GM10248 (cell line): ENCODE results near the gene LRRC26.

Source experiments
- CTCF ChIA-PET: fragments of 300-600 bp; sonication (Branson Sonifier 250); formaldehyde crosslinking; extraction: SDS; loops from one replicate; lab custom pipeline; 2021; ENCODE audit warnings: antibody characterized with exemption; lab: Yijun Ruan, JAX
- POLR2A ChIA-PET: fragments of 350-650 bp; sonication (Branson Sonifier 250); formaldehyde crosslinking; extraction: SDS; loops from one replicate; lab custom pipeline; 2020; ENCODE audit warnings: antibody characterized with exemption; lab: Yijun Ruan, JAX
- DNase-seq: peaks from one replicate; pipeline ENCODE4 v3.0.0; 2012; ENCODE audit errors: extremely low spot score
- TF ChIP-seq, protein P1 (sequence below): IDR thresholded peaks from 2 replicates; pipeline ENCODE4 v1.5.1; 2012; ENCODE audit warnings: mild to moderate bottlenecking, low read depth; ENCODE audit errors: extremely low read depth, missing control alignments, control extremely low read depth

Gene LRRC26

GRCh38 chr9:137179761-137180160 is 9.9 kb upstream of the LRRC26 start:
- ChIA-PET POLR2A (interaction anchor here (0.7 kb wide), 1 partner anchor 29 kb away, joined by 3 read pairs; no protein-coding TSS in a partner anchor), CTCF (interaction anchor here (1.3 to 1.9 kb wide), 2 partner anchors 19 to 57 kb away, joined by 3 to 6 read pairs; no protein-coding TSS in a partner anchor)
- DNase-seq, result no peak
- TF ChIP-seq, protein P1, sequence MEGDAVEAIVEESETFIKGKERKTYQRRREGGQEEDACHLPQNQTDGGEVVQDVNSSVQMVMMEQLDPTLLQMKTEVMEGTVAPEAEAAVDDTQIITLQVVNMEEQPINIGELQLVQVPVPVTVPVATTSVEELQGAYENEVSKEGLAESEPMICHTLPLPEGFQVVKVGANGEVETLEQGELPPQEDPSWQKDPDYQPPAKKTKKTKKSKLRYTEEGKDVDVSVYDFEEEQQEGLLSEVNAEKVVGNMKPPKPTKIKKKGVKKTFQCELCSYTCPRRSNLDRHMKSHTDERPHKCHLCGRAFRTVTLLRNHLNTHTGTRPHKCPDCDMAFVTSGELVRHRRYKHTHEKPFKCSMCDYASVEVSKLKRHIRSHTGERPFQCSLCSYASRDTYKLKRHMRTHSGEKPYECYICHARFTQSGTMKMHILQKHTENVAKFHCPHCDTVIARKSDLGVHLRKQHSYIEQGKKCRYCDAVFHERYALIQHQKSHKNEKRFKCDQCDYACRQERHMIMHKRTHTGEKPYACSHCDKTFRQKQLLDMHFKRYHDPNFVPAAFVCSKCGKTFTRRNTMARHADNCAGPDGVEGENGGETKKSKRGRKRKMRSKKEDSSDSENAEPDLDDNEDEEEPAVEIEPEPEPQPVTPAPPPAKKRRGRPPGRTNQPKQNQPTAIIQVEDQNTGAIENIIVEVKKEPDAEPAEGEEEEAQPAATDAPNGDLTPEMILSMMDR, result no peak

- TF ChIP-seq, protein P1, result no peak
- CTCF ChIA-PET, result interaction anchor here (1.3 kb wide), 1 partner anchor 57 kb away, joined by 3 read pairs; no protein-coding TSS in a partner anchor
- POLR2A ChIA-PET, result no interaction called here
Measured at GRCh38 chr9:137178939-137179630, 9.2 kb upstream of the LRRC26 start.

GRCh38 chr9:137178201-137178938 is 8.5 kb upstream of the LRRC26 start:
- no peak for DNase-seq
- ChIA-PET POLR2A (no interaction called here), CTCF (interaction anchor here (1.7 kb wide), 1 partner anchor 10 kb away, joined by 5 read pairs; the partner anchor contains the start of genes ANAPC2 and SSNA1)
- TF ChIP-seq, protein P1, result no peak

More at GRCh38 chr9:137178939-137179630, 9.2 kb upstream of the LRRC26 start:
- no peak for DNase-seq

DNA sequence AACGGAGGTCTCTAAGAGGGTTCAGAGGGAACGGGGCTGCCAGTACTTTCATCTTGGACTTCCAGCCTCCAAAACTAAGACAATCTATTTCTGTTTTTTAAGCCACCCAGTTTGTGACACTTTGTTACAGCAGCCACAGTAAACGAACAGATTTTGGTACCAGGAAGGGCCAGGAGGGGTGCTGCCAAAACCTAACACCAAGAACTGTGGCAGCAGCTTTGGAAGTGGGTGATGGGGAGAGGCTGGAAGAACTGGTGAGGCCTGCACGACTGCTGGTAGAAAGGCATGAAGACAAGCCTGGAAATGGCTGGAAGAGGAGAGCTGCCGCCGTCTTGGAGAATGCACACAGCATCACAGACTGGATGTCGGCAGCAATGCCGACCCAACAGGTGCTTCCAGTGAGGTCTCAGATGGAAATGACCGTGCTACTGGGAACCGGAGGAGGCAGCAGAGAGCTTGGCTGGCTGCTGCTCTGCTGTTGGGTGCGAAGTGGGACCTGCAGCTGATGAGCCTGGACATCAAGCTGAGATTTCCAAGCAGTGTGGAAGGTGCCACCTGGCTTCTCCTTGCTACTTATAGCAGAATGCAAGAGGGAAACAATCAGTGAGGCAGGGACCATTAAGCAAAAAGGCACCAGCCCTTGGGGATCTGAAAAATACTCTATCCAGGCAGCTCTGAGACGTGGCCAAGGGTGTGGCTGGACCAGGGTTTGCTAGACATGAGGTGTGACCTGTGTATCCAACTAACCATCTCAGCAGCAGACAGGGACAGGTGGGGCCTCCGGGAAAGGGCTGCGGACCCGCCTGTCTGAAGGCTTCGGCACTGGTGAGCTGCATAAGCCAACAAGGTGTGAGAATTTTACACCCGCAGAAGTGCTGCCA is 6.7 kb upstream of the LRRC26 start:
- ChIA-PET POLR2A (no interaction called here), CTCF (interaction anchor here (0.9 to 1.7 kb wide), 10 partner anchors 9 to 56 kb away, joined by 3 to 7 read pairs (median 5); partner anchors contain the start of genes ANAPC2, RNF224 and SSNA1)
- TF ChIP-seq, protein P1, result peak; percentile 43
- peak; percentile 63 for DNase-seq

- TF ChIP-seq, protein P1, result peak; percentile 42
- no peak for DNase-seq
- CTCF ChIA-PET, result interaction anchor here (1.0 to 2.7 kb wide), 7 partner anchors 8 to 61 kb away, joined by 3 to 19 read pairs (median 4); partner anchors contain the start of genes ANAPC2, RNF224 and SSNA1
- POLR2A ChIA-PET, result no interaction called here
Measured at GRCh38 chr9:137175345-137175961, 5.6 kb upstream of the LRRC26 start.
